HEK293 (cell line): ENCODE results near the gene MXI1.

Experiments
- CTCF ChIP-seq: fragments of 450-650 bp; formaldehyde crosslinking; IDR thresholded peaks from 2 replicates; pipeline ENCODE4 v1.5.1; 2016; ENCODE audit warnings: missing biosample characterization, missing genetic modification characterization
- EGR2 ChIP-seq: fragments of 450-650 bp; formaldehyde crosslinking; IDR thresholded peaks from 2 replicates; pipeline ENCODE4 v1.5.1; 2016; ENCODE audit warnings: low read depth, missing biosample characterization, missing genetic modification characterization
- MYNN ChIP-seq: fragments of 450-650 bp; formaldehyde crosslinking; IDR thresholded peaks from 2 replicates; pipeline ENCODE4 v1.5.1; 2016; ENCODE audit warnings: missing biosample characterization, missing genetic modification characterization, borderline replicate concordance
- PRDM1 ChIP-seq: fragments of 450-650 bp; formaldehyde crosslinking; IDR thresholded peaks from 2 replicates; pipeline ENCODE4; 2016; ENCODE audit warnings: missing biosample characterization, missing genetic modification characterization
- REST ChIP-seq: fragments of 450-650 bp; formaldehyde crosslinking; IDR thresholded peaks from 2 replicates; pipeline ENCODE4 v1.5.1; 2016; ENCODE audit warnings: missing biosample characterization, missing genetic modification characterization
- ZBTB20 ChIP-seq: fragments of 450-650 bp; formaldehyde crosslinking; IDR thresholded peaks from 2 replicates; pipeline ENCODE4 v1.5.1; 2016; ENCODE audit warnings: missing biosample characterization, missing genetic modification characterization
- ZBTB7A ChIP-seq: fragments of 450-650 bp; formaldehyde crosslinking; IDR thresholded peaks from 2 replicates; pipeline ENCODE4 v1.5.1; 2016; ENCODE audit warnings: low read depth, missing biosample characterization, missing genetic modification characterization
- ZNF133 ChIP-seq: fragments of 450-650 bp; formaldehyde crosslinking; IDR thresholded peaks from 2 replicates; pipeline ENCODE4 v1.5.1; 2016; ENCODE audit warnings: missing biosample characterization, missing genetic modification characterization
- ZNF521 ChIP-seq: fragments of 450-650 bp; formaldehyde crosslinking; IDR thresholded peaks from 2 replicates; pipeline ENCODE4 v1.5.1; 2017; ENCODE audit warnings: missing biosample characterization, mild to moderate bottlenecking, missing genetic modification characterization
- ZNF544 ChIP-seq: fragments of 450-650 bp; formaldehyde crosslinking; IDR thresholded peaks from 2 replicates; pipeline ENCODE4 v1.5.0; 2017; ENCODE audit warnings: missing biosample characterization, missing genetic modification characterization
- ZNF792 ChIP-seq: fragments of 450-650 bp; formaldehyde crosslinking; IDR thresholded peaks from 2 replicates; pipeline ENCODE4 v1.5.1; 2016; ENCODE audit warnings: missing biosample characterization, missing genetic modification characterization
- TF ChIP-seq, protein P1 (sequence below): fragments of 450-650 bp; formaldehyde crosslinking; IDR thresholded peaks from 2 replicates; pipeline ENCODE4 v1.5.1; 2016; ENCODE audit warnings: missing biosample characterization, missing genetic modification characterization
- TF ChIP-seq, protein P2 (sequence below): fragments of 450-650 bp; formaldehyde crosslinking; IDR thresholded peaks from 2 replicates; pipeline ENCODE4 v1.5.1; 2016; ENCODE audit warnings: missing biosample characterization, missing genetic modification characterization

- TF ChIP-seq, protein P1, sequence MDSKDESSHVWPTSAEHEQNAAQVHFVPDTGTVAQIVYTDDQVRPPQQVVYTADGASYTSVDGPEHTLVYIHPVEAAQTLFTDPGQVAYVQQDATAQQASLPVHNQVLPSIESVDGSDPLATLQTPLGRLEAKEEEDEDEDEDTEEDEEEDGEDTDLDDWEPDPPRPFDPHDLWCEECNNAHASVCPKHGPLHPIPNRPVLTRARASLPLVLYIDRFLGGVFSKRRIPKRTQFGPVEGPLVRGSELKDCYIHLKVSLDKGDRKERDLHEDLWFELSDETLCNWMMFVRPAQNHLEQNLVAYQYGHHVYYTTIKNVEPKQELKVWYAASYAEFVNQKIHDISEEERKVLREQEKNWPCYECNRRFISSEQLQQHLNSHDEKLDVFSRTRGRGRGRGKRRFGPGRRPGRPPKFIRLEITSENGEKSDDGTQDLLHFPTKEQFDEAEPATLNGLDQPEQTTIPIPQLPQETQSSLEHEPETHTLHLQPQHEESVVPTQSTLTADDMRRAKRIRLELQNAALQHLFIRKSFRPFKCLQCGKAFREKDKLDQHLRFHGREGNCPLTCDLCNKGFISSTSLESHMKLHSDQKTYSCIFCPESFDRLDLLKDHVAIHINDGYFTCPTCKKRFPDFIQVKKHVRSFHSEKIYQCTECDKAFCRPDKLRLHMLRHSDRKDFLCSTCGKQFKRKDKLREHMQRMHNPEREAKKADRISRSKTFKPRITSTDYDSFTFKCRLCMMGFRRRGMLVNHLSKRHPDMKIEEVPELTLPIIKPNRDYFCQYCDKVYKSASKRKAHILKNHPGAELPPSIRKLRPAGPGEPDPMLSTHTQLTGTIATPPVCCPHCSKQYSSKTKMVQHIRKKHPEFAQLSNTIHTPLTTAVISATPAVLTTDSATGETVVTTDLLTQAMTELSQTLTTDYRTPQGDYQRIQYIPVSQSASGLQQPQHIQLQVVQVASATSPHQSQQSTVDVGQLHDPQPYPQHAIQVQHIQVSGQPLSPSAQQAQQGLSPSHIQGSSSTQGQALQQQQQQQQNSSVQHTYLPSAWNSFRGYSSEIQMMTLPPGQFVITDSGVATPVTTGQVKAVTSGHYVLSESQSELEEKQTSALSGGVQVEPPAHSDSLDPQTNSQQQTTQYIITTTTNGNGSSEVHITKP (tag by site-specific recombination) = no peak
- TF ChIP-seq, protein P2, sequence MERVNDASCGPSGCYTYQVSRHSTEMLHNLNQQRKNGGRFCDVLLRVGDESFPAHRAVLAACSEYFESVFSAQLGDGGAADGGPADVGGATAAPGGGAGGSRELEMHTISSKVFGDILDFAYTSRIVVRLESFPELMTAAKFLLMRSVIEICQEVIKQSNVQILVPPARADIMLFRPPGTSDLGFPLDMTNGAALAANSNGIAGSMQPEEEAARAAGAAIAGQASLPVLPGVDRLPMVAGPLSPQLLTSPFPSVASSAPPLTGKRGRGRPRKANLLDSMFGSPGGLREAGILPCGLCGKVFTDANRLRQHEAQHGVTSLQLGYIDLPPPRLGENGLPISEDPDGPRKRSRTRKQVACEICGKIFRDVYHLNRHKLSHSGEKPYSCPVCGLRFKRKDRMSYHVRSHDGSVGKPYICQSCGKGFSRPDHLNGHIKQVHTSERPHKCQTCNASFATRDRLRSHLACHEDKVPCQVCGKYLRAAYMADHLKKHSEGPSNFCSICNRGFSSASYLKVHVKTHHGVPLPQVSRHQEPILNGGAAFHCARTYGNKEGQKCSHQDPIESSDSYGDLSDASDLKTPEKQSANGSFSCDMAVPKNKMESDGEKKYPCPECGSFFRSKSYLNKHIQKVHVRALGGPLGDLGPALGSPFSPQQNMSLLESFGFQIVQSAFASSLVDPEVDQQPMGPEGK (tag by site-specific recombination) = no peak
- TF ChIP-seq REST (tag by site-specific recombination) (no peak), ZNF133 (tag by site-specific recombination) (no peak), EGR2 (tag by site-specific recombination) (no peak), ZNF521 (tag by site-specific recombination) (no peak), ZBTB20 (tag by site-specific recombination) (no peak), ZNF544 (no peak), ZBTB7A (tag by site-specific recombination) (no peak), ZNF792 (tag by site-specific recombination) (no peak), CTCF (no peak), PRDM1 (tag by site-specific recombination) (no peak), MYNN (no peak)
Measured at GRCh38 chr10:110239892-110240291, 32.5 kb downstream of the MXI1 start.
